HepG2 (cell line): ENCODE results near the gene CHPF. TPM values are rescaled to one million over a fixed set of nuclear protein-coding genes. Genes with fewer than 3 reads are reported as not detected.

Source experiments
- ARID4A ChIP-seq: sonication (generic); formaldehyde crosslinking; IDR thresholded peaks from 2 replicates; pipeline ENCODE4 v1.5.0; 2020; ENCODE audit warnings: mild to moderate bottlenecking, missing genetic modification reagents, borderline replicate concordance
- FOXC1 ChIP-seq: sonication (generic); formaldehyde crosslinking; IDR thresholded peaks from 2 replicates; pipeline ENCODE4 v1.8.0; 2022; ENCODE audit warnings: mild to moderate bottlenecking, missing genetic modification reagents, borderline replicate concordance
- KDM1A ChIP-seq: IDR thresholded peaks from 2 replicates; pipeline ENCODE4 v1.6.1; 2016; ENCODE audit warnings: missing compliant biosample characterization
- MXI1 ChIP-seq: IDR thresholded peaks from 3 replicates; pipeline ENCODE4 v1.6.1; 2012; ENCODE audit warnings: low read depth, low read length, inconsistent platforms, borderline replicate concordance
- NBN ChIP-seq: fragments of 450-650 bp; conservative IDR thresholded peaks from 2 replicates; pipeline ENCODE4 v1.6.1; 2017
- PITX1 ChIP-seq: sonication (generic); formaldehyde crosslinking; IDR thresholded peaks from 2 replicates; pipeline ENCODE4 v1.5.1; 2020; ENCODE audit warnings: mild to moderate bottlenecking, missing genetic modification reagents
- SALL2 ChIP-seq: sonication (generic); formaldehyde crosslinking; IDR thresholded peaks from 2 replicates; pipeline ENCODE4 v1.8.1; 2023; ENCODE audit warnings: mild to moderate bottlenecking, missing genetic modification reagents, inconsistent platforms
- SIX1 ChIP-seq: sonication (generic); formaldehyde crosslinking; IDR thresholded peaks from 2 replicates; pipeline ENCODE4 v1.4.0; 2020; ENCODE audit warnings: missing genetic modification reagents, borderline replicate concordance
- SRY ChIP-seq: sonication (generic); formaldehyde crosslinking; IDR thresholded peaks from 2 replicates; pipeline ENCODE4 v1.8.0; 2022; ENCODE audit warnings: mild to moderate bottlenecking, missing genetic modification reagents
- TCF7L2 ChIP-seq: IDR thresholded peaks from 2 replicates; pipeline ENCODE4 v1.6.1; 2011; ENCODE audit warnings: mild to moderate bottlenecking, low read depth, low read length, moderate library complexity
- THYN1 ChIP-seq: sonication (generic); formaldehyde crosslinking; IDR thresholded peaks from 2 replicates; pipeline ENCODE4 v1.8.1; 2023; ENCODE audit warnings: low read depth, mild to moderate bottlenecking, moderate library complexity, missing genetic modification reagents, borderline replicate concordance
- ZBTB37 ChIP-seq: sonication (generic); formaldehyde crosslinking; IDR thresholded peaks from 2 replicates; pipeline ENCODE4 v1.4.0; 2020; ENCODE audit warnings: mild to moderate bottlenecking, missing genetic modification reagents
- ZFP36 ChIP-seq: fragments of 150-350 bp; IDR thresholded peaks from 2 replicates; pipeline ENCODE4 v1.6.1; 2018; ENCODE audit warnings: borderline replicate concordance, low read length, low read depth; ENCODE audit not compliant: partially characterized antibody
- ZFY ChIP-seq: sonication (generic); formaldehyde crosslinking; IDR thresholded peaks from 2 replicates; pipeline ENCODE4 v1.4.0; 2020; ENCODE audit warnings: missing genetic modification reagents
- ZNF296 ChIP-seq: sonication (generic); formaldehyde crosslinking; conservative IDR thresholded peaks from 2 replicates; pipeline ENCODE4 v1.5.0; 2020; ENCODE audit warnings: mild to moderate bottlenecking, missing genetic modification reagents
- ZNF337 ChIP-seq: sonication (generic); formaldehyde crosslinking; IDR thresholded peaks from 2 replicates; pipeline ENCODE4 v1.5.1; 2020; ENCODE audit warnings: missing genetic modification reagents, low read depth, mild to moderate bottlenecking, borderline replicate concordance
- ZNF747 ChIP-seq: sonication (generic); formaldehyde crosslinking; IDR thresholded peaks from 2 replicates; pipeline ENCODE4 v1.8.1; 2023; ENCODE audit warnings: missing genetic modification reagents, mild to moderate bottlenecking, borderline replicate concordance
- ZSCAN9 ChIP-seq: IDR thresholded peaks from 2 replicates; pipeline ENCODE4 v1.6.1; 2016; ENCODE audit warnings: borderline replicate concordance
- polyA plus RNA-seq, 8 experiments: library from polyadenylated mRNA; depleted of rRNA in 3 of 8; stranded (reverse) in 7 of 8; unstranded in 1 of 8; fragments of >200 nt; fragmentation: Illumina TruSeq in 4 of 8; extraction: Trizol in 4 of 8; gene quantifications; 2 replicates each; pipeline versions ENCODE4 v1.2.1 to v1.2.3, GENCODE V29; 2011 to 2016; ENCODE audit warnings: low read depth in 4 of 8, missing spikeins in 1 of 8, mixed read lengths in 1 of 8; ENCODE audit not compliant: insufficient read depth in 1 of 8
- total RNA-seq, 5 experiments: library from RNA; depleted of rRNA; stranded (reverse); fragments of >200 nt; fragmentation: Illumina TruSeq; extraction: Trizol; gene quantifications; 2 replicates each; pipeline ENCODE4 v1.2.3, GENCODE V29; 2016; ENCODE audit warnings: low read depth in 1 of 5
- TF ChIP-seq, protein P1 (sequence below): sonication (generic); formaldehyde crosslinking; IDR thresholded peaks from 2 replicates; pipeline ENCODE4 v1.4.0; 2020; ENCODE audit warnings: missing genetic modification reagents, borderline replicate concordance
- TF ChIP-seq, protein P2 (sequence below): sonication (generic); formaldehyde crosslinking; IDR thresholded peaks from 2 replicates; pipeline ENCODE4 v1.8.1; 2023; ENCODE audit warnings: mild to moderate bottlenecking, moderate library complexity, missing genetic modification reagents

Gene CHPF
- total and polyA plus RNA-seq, 2 of the 13 experiments (the other 11 are each of a cell fraction or from before 2014, with no cell fraction given), result 79.6 to 111 TPM

GRCh38 chr2:219530048-219530963 is 13.3 kb downstream of the CHPF start (continued):
- TF ChIP-seq SIX1 (CRISPR knock-in tag) (no peak), TCF7L2 (no peak), ZSCAN9 (CRISPR knock-in tag) (no peak), SRY (CRISPR knock-in tag) (no peak), ZBTB37 (CRISPR knock-in tag) (no peak), NBN (no peak), KDM1A (CRISPR knock-in tag) (0 out of 2 replicates have a peak, but pooled peaks have one; percentile 15), MXI1 (no peak; the same call in 2 of the 3 replicates), THYN1 (CRISPR knock-in tag) (no peak), ZFY (CRISPR knock-in tag) (peak; percentile 19; the same call in 1 of the 2 replicates), ZFP36 (peak; percentile 47), ZNF296 (no peak), ARID4A (CRISPR knock-in tag) (peak; percentile 36; the same call in 1 of the 2 replicates), FOXC1 (CRISPR knock-in tag) (peak; percentile 66), SALL2 (CRISPR knock-in tag) (0 out of 2 replicates have a peak, but pooled peaks have one; percentile 38), ZNF747 (no peak; the same call in 1 of the 2 replicates), PITX1 (CRISPR knock-in tag) (peak; percentile 90), ZNF337 (CRISPR knock-in tag) (no peak)
- TF ChIP-seq, protein P1, sequence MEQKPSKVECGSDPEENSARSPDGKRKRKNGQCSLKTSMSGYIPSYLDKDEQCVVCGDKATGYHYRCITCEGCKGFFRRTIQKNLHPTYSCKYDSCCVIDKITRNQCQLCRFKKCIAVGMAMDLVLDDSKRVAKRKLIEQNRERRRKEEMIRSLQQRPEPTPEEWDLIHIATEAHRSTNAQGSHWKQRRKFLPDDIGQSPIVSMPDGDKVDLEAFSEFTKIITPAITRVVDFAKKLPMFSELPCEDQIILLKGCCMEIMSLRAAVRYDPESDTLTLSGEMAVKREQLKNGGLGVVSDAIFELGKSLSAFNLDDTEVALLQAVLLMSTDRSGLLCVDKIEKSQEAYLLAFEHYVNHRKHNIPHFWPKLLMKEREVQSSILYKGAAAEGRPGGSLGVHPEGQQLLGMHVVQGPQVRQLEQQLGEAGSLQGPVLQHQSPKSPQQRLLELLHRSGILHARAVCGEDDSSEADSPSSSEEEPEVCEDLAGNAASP (CRISPR knock-in tag), result peak; percentile 60; the same call in 1 of the 2 replicates
- TF ChIP-seq, protein P2, sequence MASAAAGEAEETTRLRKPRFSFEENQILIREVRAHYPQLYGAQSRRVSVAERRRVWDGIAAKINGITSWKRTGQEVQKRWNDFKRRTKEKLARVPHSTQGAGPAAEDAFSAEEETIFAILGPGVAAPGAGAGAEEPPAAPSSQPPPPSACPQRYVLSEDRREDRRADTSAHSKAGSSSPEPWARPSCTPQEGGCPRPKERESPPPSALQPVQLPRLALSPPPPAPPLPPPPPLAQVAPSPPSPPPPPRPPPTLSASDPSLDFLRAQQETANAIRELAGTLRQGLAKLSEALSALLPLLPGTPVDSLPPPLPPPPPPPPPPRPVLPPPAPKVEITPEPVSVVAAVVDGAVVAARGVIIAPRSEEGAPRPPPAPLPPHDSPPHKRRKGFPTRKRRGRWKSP, result peak; percentile 37; the same call in 1 of the 2 replicates
